HG03175 (cell line): Measurements from ENCODE around the gene MAP1B.

Experiments used
- ATAC-seq: cut with Tn5 transposase; IDR thresholded peaks from one replicate; pipeline ENCODE4 v1.9.1; 2021; ENCODE audit warnings: mild to moderate bottlenecking, moderate library complexity; ENCODE audit not compliant: unreplicated experiment

The MAP1B gene

GRCh38 chr5:72096602-72097188 is 10.6 kb upstream of the MAP1B start:
- ATAC-seq = no peak

DNA sequence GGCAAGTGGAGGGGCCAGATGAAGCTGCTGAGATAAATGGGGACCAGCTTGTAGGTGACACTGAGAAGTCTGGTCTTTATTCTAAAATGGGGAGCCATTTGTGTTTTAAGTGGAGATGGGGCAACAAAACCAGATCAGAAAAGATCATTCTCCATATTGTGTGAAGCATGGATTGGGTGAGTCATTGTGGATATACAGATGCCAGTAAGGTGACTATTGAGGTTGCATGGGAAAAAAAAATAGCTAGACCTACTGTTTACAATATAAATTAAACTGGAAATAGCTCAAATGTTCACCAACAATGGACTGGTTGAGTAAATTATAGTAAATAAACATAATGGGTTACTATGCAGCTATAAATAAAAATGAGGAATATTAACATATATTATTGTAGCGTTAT is 5.4 kb upstream of the MAP1B start:
- no peak for ATAC-seq

- no peak for ATAC-seq
Measured at GRCh38 chr5:72106817-72107130, 501 bp upstream of the MAP1B start.

DNA sequence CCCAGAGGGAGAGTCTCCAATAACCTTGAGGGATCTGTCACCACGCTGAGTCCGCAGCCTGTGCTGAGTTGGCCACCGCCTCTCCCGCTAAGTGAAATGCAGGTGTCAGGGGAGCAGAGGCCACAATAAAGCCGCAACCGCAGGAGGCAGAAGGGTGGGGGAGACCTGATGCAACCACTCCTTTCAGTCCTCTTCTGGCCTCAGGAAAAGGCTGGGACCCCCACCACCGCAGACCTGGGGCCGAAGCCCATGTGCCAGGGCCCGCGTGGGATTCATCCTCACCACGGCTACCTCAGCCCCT is 576 bp downstream of the MAP1B start:
- ATAC-seq = no peak

- no peak for ATAC-seq
Measured at GRCh38 chr5:72108202-72109061, 1.2 kb downstream of the MAP1B start.

DNA sequence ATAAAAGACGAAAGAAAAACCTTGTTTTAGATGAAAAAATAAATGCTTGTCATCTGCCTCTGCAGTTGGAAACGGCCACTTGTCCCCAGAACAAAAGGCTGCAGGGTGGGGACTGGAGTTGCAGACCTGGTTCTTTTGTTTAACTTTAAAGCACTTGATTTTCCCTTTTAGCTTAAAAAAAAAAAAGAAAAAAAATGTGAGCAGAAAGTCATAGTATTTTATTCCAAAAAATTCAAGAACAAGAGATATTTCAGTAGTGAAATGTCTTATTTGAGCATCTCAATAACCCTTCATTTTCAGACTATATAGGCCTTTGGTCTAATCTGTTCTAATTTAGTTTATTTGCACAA is 1.8 kb downstream of the MAP1B start:
- no peak for ATAC-seq

DNA sequence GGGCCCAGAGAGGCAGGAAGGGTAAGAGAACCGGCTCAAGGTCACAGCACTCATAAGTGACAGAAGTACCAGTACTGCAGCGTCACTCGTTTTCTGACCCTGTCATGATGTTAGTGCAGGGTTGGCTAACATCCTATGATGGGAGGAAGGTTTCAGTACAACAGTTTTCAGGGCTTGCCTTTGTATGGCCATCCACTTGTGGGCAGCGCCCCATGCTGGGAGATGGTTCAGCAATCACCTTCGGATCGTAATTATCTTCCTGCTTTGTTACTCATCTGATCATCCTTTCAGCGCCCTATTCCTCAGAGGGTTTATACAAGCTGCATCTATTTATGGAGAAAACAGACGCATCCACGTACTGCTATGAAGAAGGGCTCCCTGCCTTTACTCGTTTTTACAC is 2.4 kb downstream of the MAP1B start:
- no peak for ATAC-seq

DNA sequence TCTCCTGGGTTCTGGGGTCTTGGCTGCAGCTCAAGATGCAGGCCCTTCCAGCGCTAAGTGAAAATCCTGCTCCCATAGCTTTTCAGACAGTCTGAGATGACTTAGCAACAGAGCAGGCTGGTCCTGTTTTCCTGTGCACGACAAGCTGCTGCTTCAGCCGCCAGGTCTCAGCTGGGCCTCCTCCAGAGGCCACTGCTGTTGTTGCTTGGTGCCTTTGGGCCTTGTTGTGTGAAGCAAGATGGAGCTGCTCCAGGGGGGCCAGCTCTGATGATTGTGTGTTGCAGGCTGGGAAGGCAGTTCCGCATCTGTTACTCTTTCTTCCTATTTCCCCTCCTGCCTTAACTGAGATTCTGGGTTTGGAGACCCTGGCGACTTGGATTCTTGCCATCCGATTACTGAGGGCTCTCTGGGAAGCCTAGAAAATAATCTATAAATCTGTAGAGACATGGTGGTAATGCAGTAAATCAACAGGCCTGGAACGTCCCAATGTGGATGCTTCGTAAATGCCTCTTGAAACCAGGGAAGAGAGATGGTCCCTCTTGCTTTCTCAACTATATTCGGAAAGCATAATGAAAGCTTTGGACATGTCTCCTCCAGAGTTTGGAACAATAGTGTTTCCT is 3.2 kb downstream of the MAP1B start:
- no peak for ATAC-seq

- ATAC-seq = no peak
Measured at GRCh38 chr5:72112389-72112788, 5.1 kb downstream of the MAP1B start.

GRCh38 chr5:72114629-72115028 is 7.4 kb downstream of the MAP1B start:
- ATAC-seq = no peak

DNA sequence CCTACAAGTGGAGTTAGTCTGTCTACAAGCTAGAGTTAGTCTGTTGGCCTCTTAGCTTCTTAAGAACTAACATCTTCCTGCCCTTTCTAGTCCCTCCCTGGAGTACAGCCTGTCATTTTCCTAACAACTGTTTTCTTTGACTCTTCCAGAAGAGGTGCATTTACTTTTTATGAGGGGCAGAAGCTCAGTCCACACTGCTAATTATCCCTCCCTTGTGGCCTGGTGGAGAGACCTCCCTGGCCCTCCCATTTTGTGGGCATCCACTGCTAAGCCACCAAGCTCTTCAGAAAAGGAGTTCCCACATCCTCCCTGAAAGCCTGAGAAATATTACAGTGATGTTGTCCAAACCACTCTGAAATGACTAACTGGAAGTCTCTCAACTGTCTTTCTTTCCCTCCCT is 8.0 kb downstream of the MAP1B start:
- ATAC-seq = no peak

DNA sequence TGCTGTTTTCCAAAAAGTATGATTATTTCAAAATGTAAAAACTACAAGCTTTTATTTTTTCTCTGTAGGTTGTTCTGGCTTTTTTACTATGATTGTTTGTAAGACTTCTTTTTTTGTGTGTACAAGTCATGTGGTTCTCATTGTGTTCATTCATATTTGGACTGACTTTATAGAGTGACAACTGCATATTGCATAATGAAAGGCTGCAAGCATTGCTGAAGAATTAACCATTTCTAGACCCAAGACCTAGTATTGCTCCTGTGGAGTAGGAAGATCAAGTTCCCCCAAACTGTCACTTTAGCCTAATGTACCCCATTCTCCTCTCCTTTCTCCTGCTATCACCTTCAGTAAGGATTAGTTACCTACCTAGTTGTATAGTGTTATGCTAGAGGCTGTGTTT is 10.0 kb downstream of the MAP1B start:
- no peak for ATAC-seq

DNA sequence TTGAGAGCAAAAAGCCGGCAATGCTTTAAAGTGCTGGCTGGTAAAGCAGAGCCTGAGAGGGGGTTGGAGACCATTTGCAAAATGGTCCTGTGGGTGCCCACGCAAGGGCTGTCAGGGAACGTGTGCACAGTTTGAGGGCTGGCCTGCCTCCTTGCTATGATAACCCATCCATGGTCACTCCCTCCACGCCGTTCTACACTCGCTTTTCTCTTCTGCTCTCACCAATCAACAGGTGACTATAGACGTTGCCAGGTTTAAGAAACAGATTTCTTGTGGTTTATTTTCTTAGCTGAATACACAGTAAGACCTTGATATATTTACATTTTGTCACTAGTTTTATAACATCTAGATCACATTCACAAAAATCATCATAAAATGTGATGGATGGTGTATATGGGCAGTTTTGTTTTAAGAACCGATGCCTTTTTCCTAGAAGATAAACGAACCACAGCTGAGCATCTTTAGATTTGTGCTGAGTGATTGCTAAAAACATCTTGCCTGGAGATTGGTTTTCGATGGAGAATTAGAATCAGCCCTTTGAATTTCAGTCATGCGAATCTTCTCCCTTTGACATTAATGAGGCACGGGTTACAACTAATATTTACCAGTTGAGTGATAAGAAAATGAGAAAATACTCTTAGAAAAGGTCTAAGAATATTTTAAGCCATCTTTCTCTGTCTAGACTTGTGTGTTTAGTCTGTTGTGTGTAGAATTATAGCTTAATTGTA is 13.9 kb downstream of the MAP1B start:
- no peak for ATAC-seq

DNA sequence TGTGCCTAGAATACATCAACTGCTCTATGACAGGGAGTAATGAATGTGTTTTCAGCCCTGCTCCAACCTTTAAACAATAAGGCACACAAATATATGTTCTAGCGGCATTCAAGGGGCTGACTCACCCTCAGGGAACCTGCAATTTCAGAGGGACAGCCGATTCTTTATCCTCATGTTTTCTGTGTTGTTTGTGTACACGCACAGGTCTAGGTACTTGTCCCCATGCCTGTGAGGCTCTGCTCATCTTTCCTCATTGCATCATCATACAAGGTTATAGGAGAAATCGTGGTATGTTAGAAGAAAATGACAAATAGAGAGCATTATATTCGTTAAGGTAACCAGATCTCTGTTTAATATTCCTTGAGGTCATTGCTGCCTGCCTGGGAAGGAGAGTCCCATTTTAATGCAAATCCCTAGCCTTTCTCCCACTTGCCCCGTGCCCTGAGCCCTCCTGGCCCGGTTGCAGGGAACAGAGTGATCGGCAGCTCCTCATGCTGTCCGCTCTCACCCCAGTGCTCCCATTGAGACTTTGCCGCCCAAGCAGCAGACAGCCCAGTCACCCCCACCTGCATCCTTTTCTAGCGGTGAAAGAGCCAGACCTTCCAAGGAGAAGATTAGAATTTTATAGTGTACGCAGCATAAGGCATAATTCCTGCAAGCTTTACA is 14.6 kb downstream of the MAP1B start:
- no peak for ATAC-seq

DNA sequence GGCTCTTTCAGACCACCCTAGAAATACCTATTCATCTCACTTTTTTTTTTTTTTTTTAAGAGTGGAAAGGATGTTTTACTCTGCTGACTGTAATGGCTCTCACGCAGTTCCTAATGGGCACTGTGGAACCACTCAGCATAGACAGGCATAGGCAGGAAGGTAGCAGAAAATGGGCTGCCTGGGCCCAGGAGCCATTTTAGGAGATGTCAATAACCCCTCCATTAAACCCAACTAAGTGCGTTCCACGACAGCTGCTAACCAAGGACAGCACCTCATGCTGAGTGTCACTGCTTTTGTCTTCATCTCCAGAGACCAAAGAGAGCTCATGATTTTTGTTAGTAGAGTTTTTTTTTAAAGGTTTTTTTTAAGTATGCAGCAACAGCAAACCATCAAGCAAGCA is 15.3 kb downstream of the MAP1B start:
- no peak for ATAC-seq

GRCh38 chr5:72123764-72124376 is 16.6 kb downstream of the MAP1B start:
- no peak for ATAC-seq

DNA sequence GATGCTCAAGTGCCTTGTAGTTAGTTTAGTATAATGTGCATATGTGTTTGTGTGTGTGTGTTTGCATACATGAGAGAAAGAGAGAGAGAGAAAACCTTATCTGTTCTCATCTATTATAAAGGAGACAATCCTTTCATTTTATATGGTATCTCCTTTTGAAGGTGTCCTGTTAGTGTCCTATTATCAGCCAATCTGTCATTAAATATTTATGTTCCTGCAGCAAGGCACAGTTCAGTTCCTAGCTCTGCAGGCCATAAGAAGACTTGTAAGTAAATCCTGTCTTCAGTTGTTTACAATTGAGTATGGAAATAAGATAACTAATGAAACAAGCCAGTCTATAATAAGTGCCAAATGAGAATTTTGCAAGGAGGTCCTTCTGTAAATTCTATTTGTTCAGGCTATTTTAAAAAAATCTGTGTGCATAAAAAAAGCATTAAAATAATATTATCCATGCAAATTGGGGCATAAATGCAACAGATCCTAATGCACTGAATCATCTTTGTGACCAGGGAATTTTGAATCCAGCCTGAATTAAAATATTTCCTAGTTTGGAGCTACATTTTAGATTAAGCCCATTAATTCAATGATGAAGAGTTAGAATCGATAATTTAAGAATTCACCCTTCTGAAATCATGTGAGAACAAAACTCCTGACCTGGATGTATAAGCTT is 18.1 kb downstream of the MAP1B start:
- ATAC-seq = no peak

DNA sequence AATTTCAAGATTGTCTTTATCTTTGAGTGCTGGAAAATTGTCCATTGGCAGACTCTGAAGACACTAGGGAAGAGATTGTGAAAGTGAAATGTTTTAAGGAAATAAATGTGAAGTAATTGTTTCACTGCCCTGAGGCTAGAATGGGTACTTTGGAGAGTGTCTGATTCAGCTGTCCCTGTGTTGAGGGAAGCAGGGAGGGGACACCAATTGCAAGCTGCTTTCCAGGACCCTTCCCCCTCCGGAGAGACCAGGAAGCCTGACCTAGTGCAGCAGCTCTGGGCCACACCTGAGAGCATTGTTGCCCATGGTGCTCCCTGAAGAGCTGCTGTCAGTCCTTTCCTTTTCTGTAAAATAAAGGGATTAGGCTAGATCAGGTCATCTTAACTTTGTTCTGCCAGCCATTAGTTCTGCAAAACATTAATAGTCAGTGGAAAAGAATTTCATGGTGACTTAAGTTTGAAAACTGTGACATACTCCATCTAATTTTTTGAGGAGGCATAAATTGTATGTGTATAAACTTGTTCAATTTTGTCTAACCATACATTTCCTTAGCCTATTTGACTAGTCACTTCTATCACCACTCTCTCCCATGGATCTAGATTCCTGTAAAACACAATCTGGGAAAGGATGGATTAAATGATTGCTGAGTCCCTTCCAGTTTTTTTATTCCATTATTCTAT is 18.8 kb downstream of the MAP1B start:
- ATAC-seq = no peak

GRCh38 chr5:72126796-72127195 is 19.5 kb downstream of the MAP1B start:
- no peak for ATAC-seq

GRCh38 chr5:72129725-72130124 is 22.4 kb downstream of the MAP1B start:
- ATAC-seq = no peak
